HFFc6 (cell line): Measurements from ENCODE around the gene SPNS3. TPM values are rescaled to one million over a fixed set of nuclear protein-coding genes. Genes with fewer than 3 reads are reported as not detected.

ENCODE experiments used
- DNase-seq: peaks from one replicate; pipeline ENCODE4 v3.0.0-alpha.2; 2018
- H3K27ac Mint-ChIP-seq: 2 replicates; pipeline ENCODE4 v1.8.0; 2020; ENCODE audit warnings: mild to moderate bottlenecking, mixed read lengths
- H3K27me3 Mint-ChIP-seq: 2 replicates; pipeline ENCODE4 v1.8.0; 2021; ENCODE audit warnings: mild to moderate bottlenecking, moderate library complexity, mixed read lengths; ENCODE audit not compliant: insufficient read depth
- H3K36me3 Mint-ChIP-seq: 2 replicates; pipeline ENCODE4 v1.8.0; 2021; ENCODE audit warnings: low read depth, mixed read lengths
- H3K4me1 Mint-ChIP-seq: 2 replicates; pipeline ENCODE4 v1.8.0; 2020; ENCODE audit warnings: low read depth, mixed read lengths
- H3K4me3 Mint-ChIP-seq: 2 replicates; pipeline ENCODE4 v1.8.0; 2020; ENCODE audit warnings: mild to moderate bottlenecking, moderate library complexity, mixed read lengths
- H3K9me3 Mint-ChIP-seq: 2 replicates; pipeline ENCODE4 v1.8.0; 2020; ENCODE audit warnings: mild to moderate bottlenecking, mixed read lengths
- total RNA-seq, 6 experiments: library from RNA; stranded (reverse); fragmentation: NEBNext Ultra II Directional; extraction: Animal tissue kit (Norgen Biotek cat#: 25700); gene quantifications; 2 replicates in 1 of 6; 3 replicates in 5 of 6; pipeline ENCODE4 v1.2.3, GENCODE V29; 2021
- TF ChIP-seq, protein P1 (sequence below): fragments of 200-600 bp; sonication (generic); IDR thresholded peaks from 2 replicates; pipeline ENCODE4 v1.5.0; 2021; ENCODE audit warnings: antibody characterized with exemption, mild to moderate bottlenecking

Gene SPNS3
- total RNA-seq, 6 experiments from 2014 or later = not detected

- H3K4me3 Mint-ChIP-seq = no peak overlapping the region
- no peaks in the 10 kb centered on the region for H3K9me3 Mint-ChIP-seq
- H3K27me3 Mint-ChIP-seq = peaks cover 39% of the 10 kb centered on the region
- no peak overlapping the region for H3K27ac Mint-ChIP-seq
- TF ChIP-seq, protein P1, sequence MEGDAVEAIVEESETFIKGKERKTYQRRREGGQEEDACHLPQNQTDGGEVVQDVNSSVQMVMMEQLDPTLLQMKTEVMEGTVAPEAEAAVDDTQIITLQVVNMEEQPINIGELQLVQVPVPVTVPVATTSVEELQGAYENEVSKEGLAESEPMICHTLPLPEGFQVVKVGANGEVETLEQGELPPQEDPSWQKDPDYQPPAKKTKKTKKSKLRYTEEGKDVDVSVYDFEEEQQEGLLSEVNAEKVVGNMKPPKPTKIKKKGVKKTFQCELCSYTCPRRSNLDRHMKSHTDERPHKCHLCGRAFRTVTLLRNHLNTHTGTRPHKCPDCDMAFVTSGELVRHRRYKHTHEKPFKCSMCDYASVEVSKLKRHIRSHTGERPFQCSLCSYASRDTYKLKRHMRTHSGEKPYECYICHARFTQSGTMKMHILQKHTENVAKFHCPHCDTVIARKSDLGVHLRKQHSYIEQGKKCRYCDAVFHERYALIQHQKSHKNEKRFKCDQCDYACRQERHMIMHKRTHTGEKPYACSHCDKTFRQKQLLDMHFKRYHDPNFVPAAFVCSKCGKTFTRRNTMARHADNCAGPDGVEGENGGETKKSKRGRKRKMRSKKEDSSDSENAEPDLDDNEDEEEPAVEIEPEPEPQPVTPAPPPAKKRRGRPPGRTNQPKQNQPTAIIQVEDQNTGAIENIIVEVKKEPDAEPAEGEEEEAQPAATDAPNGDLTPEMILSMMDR = no peak
- no peaks in the 10 kb centered on the region for H3K36me3 Mint-ChIP-seq
- DNase-seq = no peak
- H3K4me1 Mint-ChIP-seq = no peaks in the 10 kb centered on the region
These were observed 42.9 kb downstream of the SPNS3 start for GRCh38 chr17:4476511-4477070.

- H3K4me1 Mint-ChIP-seq = no peaks in the 10 kb centered on the region
- H3K36me3 Mint-ChIP-seq = no peaks in the 10 kb centered on the region
- H3K9me3 Mint-ChIP-seq = no peaks in the 10 kb centered on the region
- peaks cover 44% of the 10 kb centered on the region for H3K27me3 Mint-ChIP-seq
- DNase-seq = no peak
- no peak overlapping the region for H3K27ac Mint-ChIP-seq
- TF ChIP-seq, protein P1 = no peak
- H3K4me3 Mint-ChIP-seq = no peak overlapping the region
These were observed 43.6 kb downstream of the SPNS3 start for GRCh38 chr17:4477255-4477791.

GRCh38 chr17:4478318-4478830, 44.6 kb downstream of the SPNS3 start:
- no peak for DNase-seq
- H3K36me3 Mint-ChIP-seq = no peaks in the 10 kb centered on the region
- no peak overlapping the region for H3K27ac Mint-ChIP-seq
- no peaks in the 10 kb centered on the region for H3K4me1 Mint-ChIP-seq
- H3K4me3 Mint-ChIP-seq = no peak overlapping the region
- no peaks in the 10 kb centered on the region for H3K9me3 Mint-ChIP-seq
- H3K27me3 Mint-ChIP-seq = peaks cover 50% of the 10 kb centered on the region
- TF ChIP-seq, protein P1 = no peak

GRCh38 chr17:4479340-4479981, 45.7 kb downstream of the SPNS3 start:
- Mint-ChIP-seq H3K9me3 (no peaks in the 10 kb centered on the region), H3K4me3 (no peak overlapping the region), H3K4me1 (no peaks in the 10 kb centered on the region; the same call in 1 of the 2 replicates), H3K27me3 (peaks cover 53% of the 10 kb centered on the region), H3K36me3 (no peaks in the 10 kb centered on the region), H3K27ac (no peak overlapping the region)
- TF ChIP-seq, protein P1 = no peak
- DNase-seq = no peak

- no peak overlapping the region for H3K4me3 Mint-ChIP-seq
- H3K27me3 Mint-ChIP-seq = peaks cover 52% of the 10 kb centered on the region
- H3K9me3 Mint-ChIP-seq = no peaks in the 10 kb centered on the region
- no peak overlapping the region for H3K27ac Mint-ChIP-seq
- TF ChIP-seq, protein P1 = no peak
- DNase-seq = no peak
- no peaks in the 10 kb centered on the region for H3K36me3 Mint-ChIP-seq
- H3K4me1 Mint-ChIP-seq = no peaks in the 10 kb centered on the region; the same call in 1 of the 2 replicates
These were observed 46.4 kb downstream of the SPNS3 start for GRCh38 chr17:4479982-4480751.
